Gastrocnemius medialis (tissue), 4 donors: ENCODE measurements around the gene COL23A1.

Experiments
- POLR2A ChIP-seq, 2 donors: fragments of 450-650 bp; IDR thresholded peaks; one replicate each; pipeline ENCODE4 v1.6.1; 2017; ENCODE audit warnings: antibody characterized with exemption in 2 of 2, mild to moderate bottlenecking in 2 of 2, moderate library complexity in 2 of 2
- TF ChIP-seq, protein P1 (sequence below), 5 experiments: fragments of 450-650 bp in 3 of 5; fragments of 200-600 bp in 2 of 5; sonication (generic) in 2 of 5; IDR thresholded peaks in 4 of 5; conservative IDR thresholded peaks in 1 of 5; 1 replicate in 4 of 5; 2 replicates in 1 of 5; pipeline ENCODE4 v1.5.1; 2016 to 2019; ENCODE audit warnings: antibody characterized with exemption in 5 of 5, mild to moderate bottlenecking in 3 of 5, moderate library complexity in 3 of 5

GRCh38 chr5:178314961-178315820 is 275.0 kb downstream of the COL23A1 start:
- TF ChIP-seq, protein P1, sequence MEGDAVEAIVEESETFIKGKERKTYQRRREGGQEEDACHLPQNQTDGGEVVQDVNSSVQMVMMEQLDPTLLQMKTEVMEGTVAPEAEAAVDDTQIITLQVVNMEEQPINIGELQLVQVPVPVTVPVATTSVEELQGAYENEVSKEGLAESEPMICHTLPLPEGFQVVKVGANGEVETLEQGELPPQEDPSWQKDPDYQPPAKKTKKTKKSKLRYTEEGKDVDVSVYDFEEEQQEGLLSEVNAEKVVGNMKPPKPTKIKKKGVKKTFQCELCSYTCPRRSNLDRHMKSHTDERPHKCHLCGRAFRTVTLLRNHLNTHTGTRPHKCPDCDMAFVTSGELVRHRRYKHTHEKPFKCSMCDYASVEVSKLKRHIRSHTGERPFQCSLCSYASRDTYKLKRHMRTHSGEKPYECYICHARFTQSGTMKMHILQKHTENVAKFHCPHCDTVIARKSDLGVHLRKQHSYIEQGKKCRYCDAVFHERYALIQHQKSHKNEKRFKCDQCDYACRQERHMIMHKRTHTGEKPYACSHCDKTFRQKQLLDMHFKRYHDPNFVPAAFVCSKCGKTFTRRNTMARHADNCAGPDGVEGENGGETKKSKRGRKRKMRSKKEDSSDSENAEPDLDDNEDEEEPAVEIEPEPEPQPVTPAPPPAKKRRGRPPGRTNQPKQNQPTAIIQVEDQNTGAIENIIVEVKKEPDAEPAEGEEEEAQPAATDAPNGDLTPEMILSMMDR (IDR thresholded peaks at IDR 0.05 in 4 of 5, conservative IDR thresholded peaks at IDR 0.05 in 1 of 5), result no peak
- no peak for TF ChIP-seq POLR2A (IDR thresholded peaks at IDR 0.05)
